Hypothalamus (tissue), 51 donors: ENCODE measurements around the gene NAGS.
A peak's percentile ranks its signal among the peaks of the same experiment; 100 is the strongest.
"Not testable (repeated sequence)": the region's sequence is repeated elsewhere in the genome, so short reads cannot be mapped to it uniquely, and the experiment has no call there.

Experiments used
- DNase-seq, 51 donors: peaks; one replicate each; lab custom pipeline; 2025; lab: John Stamatoyannopoulos, UW

Gene NAGS

GRCh38 chr17:44005527-44006271 lies 1.3 kb downstream of the NAGS start:
- DNase-seq: no peak

- no peak for DNase-seq
Observed at GRCh38 chr17:44006272-44006597, 1.8 kb downstream of the NAGS start.

DNA sequence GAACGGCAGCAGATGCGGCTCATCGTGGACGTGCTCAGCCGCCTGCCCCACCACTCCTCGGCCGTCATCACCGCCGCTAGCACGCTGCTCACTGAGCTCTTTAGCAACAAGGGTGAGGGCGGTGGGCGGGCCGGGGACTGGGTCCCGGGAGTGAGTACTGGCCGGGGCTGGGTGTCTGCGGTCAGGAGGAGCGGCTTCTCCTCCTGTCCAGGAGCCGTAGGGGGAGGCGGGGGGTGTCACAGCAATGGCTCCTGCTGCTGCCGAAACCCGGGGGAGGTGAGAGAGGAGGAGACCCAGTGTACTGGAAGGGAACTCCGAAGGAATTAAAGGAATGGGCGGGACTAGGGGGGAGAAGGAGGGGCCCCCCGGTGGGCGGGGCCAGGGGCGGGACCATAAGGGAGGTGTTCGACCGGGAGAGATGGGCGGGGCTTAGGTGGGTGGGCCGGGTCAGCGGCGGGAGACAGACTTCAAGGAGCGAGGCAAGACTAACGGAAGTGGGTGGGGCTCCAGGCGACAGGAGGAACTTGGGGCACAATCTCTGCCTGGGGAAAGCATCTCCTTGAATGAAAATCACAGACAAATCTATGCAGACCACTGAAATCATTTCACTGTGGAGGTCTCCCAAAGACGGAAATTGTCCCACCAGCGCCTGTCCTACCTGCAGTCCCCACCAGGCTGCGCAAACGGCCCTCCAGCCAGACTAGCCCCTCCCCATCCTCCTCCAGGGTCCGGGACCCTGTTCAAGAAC lies 2.4 kb downstream of the NAGS start:
- DNase-seq: peak in 45 of 51 donors; percentile 14 to 85 (median 54)

- DNase-seq: peak in 1 of 51 donors; percentile 36
Observed at GRCh38 chr17:44007346-44008204, 3.2 kb downstream of the NAGS start.

DNA sequence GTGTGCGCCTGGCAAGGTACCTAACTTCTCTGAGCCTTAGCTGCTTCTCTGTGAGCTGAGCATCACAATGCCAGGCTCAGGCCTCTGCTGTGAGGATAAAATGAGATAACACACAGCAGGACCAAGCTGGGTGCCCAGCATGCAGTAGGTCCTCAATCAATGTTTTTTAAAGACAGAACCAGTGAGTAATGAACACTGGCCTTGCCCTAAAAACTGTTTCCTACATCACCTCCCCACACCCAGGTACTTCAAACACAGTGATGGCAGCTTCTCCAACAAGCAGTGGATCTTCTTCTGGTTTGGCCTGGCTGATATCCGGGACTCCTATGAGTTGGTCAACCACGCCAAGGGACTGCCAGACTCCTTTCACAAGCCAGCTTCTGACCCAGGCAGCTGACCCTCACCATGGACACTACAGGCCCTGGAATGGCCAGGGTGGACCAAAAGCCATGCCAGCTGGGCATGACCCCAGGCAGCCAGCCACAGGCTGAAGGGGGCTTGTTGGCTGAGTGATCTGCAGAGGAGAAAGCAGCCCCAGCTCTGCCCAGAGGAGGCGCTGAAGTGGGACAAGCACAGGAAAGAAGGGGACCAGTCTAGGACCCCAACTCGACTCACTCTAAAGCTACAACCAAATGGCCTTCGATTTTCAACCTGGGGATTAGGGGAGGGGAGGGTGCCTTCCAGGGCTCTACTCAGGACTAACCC lies 3.9 kb downstream of the NAGS start:
- no peak for DNase-seq

- DNase-seq: no peak
Observed at GRCh38 chr17:44010966-44011647, 6.7 kb downstream of the NAGS start.

DNA sequence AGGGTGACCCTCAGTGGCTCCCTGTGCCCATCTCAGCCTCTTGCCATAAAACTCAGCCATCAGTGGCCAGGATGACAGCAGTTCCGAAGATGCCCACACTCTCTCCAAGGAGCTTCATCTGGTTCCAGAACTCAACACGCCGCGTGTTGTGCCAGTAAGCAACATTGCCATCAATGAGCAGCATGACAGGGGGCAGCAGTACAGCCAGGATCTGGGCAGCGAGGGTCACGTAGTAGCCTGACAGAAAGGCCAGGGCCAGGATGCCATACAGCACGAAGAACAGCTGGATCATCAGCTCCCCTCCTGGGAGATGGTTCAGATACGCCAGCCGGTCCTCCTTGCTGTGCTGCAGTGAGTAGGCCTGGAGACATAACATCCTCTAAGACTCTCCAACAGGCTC lies 7.5 kb downstream of the NAGS start:
- DNase-seq: no peak

DNA sequence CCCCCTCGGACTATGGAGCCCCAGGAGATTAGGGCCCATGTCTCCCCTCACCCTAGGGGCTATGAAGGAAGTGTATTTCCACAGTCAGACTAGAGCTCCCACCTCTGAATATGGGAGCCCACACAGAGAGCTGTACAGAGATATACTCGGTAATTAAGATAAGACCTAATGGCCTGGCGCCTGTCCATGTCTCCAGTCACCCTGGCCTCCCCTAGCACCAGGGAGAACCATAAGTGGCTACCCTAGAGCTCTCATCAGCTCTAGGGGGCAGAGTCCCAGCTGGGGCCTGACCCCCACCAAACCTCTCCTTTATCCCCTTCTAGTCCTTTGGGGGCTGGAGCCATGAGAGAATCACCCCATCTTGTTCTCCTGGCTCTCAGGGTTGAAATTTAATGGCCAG lies 8.0 kb downstream of the NAGS start:
- no peak for DNase-seq

- no peak for DNase-seq
Observed at GRCh38 chr17:44012874-44013273, 8.5 kb downstream of the NAGS start.

DNA sequence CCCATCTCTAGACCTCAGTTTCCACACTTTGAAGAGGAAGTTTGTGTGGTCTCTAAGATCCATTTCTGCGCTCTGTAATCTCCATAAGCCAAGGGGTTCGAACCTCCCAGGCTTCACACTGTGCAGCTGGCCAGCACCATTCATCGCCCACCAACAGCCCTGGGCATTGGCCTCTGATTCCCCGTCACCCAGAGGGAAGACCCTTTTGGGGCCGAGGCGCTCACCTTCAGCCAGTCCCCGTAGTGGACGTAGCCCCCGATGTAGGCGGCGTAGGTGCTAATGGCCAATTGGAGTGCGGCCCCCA lies 9.7 kb downstream of the NAGS start:
- DNase-seq: peak in 2 of 51 donors; percentile 4 to 36

GRCh38 chr17:44014437-44015172 lies 10.2 kb downstream of the NAGS start, which contains the start of gene TMEM101:
Gene TMEM101 (minus strand): TSS chr17:44014963. CDS start chr17:44014952, 11 bp downstream.
- DNase-seq: peak; percentile 30 to 93 (median 83)

DNA sequence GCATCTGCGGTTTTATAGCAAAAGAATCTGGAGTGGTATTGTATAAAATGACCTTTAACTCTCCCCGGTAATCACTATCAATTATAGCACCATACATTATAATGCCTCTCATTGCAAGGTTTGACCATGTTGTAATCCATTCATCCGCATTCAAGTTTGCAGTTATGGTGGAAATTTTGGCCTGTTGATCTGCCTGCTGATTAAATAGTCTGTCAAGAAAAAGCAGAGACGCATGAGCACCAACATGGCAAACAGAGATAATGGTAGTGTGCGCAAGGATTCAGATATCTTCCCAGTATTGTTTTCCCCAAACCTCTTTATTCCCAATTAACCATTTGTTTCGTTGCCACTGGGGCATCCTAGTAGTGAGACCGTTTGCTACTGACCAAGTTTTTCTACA lies 16.8 kb downstream of the NAGS start:
- not testable (repeated sequence) for DNase-seq

DNA sequence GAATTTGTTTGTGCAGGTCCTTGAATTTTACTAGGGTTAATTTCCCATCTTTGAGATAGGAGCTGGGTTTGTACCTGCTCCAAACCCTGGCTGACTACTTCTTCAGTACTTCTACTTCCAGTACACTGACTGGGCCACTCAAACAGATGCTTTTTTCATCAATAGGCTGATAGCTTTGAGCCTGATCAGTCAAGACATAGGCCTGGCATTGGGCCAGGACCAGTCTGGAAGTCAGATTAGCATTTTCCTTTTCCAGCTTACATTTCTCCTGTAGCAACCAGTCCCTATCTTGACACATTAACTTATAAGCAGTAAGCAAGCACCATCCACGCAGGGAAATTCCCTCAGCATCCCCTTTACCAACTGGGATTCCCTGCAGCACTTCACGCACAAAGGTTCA lies 17.8 kb downstream of the NAGS start:
- DNase-seq: no peak

DNA sequence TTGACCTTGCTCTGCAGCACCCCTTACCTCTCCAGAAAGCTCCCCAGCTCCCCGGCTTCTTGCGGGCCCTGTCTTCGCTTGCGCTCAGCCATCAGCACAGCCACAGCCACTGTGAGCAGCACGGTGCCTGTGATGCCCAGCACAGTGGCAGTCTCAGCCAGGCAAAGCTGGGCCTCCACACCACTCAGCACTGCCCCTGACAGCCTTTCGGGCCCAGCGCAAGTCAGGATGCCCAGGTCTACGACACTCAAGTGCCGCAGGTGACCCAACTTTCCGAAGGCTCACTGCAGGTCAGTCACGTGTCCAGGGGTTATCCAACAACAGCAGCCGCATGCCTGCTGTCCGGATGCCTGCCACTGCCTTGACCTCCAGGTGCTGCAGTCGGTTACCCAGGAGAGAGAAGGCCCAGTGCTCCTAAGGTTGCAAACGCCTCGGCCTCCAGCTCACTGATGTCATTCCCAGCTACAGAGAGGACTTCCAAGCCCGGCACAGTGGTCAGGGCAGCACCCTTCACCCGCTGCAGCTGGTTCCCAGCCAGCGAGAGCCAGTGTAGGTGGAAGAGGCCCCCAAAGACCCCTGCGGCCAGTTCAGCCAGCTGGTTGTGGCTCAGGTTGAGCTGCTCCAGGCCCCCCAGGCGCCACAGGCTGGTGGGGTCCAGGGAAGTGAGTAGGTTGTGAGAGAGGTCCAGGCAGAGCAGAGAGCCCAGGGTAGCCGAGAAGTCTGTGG lies 19.3 kb downstream of the NAGS start:
- DNase-seq: no peak

DNA sequence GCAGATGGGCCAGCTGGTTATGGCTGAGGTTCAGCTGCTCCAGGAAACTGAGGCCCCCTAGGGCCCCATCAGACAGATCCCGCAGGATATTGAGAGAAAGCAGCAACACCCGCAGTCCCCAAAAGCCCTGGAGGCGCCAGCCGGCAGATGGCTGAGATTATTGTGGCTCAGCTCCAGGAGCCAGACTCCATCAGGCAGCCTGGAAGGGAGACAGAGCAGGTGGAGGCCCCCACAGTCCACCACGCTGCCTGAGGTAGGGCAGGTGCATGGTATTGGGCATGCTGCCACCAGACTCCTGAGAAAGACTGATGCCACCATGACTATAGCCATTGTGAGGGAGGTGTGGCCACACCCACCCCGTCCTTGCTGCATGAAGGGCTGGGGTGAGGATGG lies 19.8 kb downstream of the NAGS start:
- peak in 1 of 51 donors; percentile 14 for DNase-seq

- DNase-seq: peak in 1 of 51 donors; percentile 28
Observed at GRCh38 chr17:44024853-44025252, 20.4 kb downstream of the NAGS start.

- no peak for DNase-seq
Observed at GRCh38 chr17:44029736-44030135, 25.3 kb downstream of the NAGS start.

- no peak for DNase-seq
Observed at GRCh38 chr17:44030482-44030881, 26.1 kb downstream of the NAGS start.
